Ishikawa (cell line): ENCODE data around the gene ABCC3.

Experiments
- CREB1 ChIP-seq: IDR thresholded peaks from 2 replicates; pipeline ENCODE4 v1.6.1; 2012; ENCODE audit warnings: low read depth
- EGR1 ChIP-seq: IDR thresholded peaks from 2 replicates; pipeline ENCODE4 v1.6.1; 2012
- EP300 ChIP-seq: IDR thresholded peaks from 2 replicates; pipeline ENCODE4 v1.6.1; 2012; ENCODE audit warnings: borderline replicate concordance
- FOXM1 ChIP-seq: IDR thresholded peaks from 2 replicates; pipeline ENCODE4 v1.6.1; 2012; ENCODE audit warnings: low read depth, borderline replicate concordance
- RAD21 ChIP-seq: IDR thresholded peaks from 2 replicates; pipeline ENCODE4 v1.6.1; 2012; ENCODE audit warnings: low read depth
- YY1 ChIP-seq: IDR thresholded peaks from 2 replicates; pipeline ENCODE4 v1.6.1; 2012; ENCODE audit warnings: low read depth
- TF ChIP-seq, protein P1 (sequence below): IDR thresholded peaks from 2 replicates; pipeline ENCODE4 v1.6.1; 2012
- TF ChIP-seq, protein P2 (sequence below): IDR thresholded peaks from 2 replicates; pipeline ENCODE4 v1.6.1; 2012; ENCODE audit warnings: low read depth, mild to moderate bottlenecking
- TF ChIP-seq, protein P3 (sequence below): IDR thresholded peaks from 2 replicates; pipeline ENCODE4 v1.6.1; 2012

DNA sequence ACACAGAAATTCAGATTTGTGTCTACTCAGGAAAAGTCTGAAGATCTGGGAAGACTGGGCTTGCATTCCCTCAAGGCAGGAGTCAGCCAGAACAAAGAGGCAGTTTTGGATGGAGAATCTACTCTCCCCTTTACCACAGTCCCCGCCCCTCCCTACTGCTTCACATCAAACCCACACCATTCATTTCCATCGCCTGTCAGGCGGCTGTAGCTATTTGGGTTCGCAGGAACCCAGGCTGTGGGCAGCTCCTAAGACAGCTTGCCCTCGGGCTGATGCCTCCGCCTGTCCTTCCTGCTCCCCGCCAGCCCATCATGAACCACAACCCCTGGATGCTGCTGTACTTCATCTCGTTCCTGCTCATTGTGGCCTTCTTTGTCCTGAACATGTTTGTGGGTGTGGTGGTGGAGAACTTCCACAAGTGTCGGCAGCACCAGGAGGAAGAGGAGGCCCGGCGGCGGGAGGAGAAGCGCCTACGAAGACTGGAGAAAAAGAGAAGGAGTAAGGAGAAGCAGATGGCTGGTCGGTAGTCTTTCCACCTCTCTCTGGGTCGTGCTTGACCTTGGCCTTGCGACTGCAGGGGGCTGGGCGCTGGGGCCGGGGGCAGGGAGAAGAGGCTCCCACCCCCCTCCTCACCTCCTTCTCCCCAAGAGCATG lies 27.0 kb upstream of the ABCC3 start:
- TF ChIP-seq RAD21: no peak
- TF ChIP-seq, protein P1, sequence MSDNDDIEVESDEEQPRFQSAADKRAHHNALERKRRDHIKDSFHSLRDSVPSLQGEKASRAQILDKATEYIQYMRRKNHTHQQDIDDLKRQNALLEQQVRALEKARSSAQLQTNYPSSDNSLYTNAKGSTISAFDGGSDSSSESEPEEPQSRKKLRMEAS: no peak
- no peak for TF ChIP-seq YY1
- no peak for TF ChIP-seq EGR1
- TF ChIP-seq, protein P2, sequence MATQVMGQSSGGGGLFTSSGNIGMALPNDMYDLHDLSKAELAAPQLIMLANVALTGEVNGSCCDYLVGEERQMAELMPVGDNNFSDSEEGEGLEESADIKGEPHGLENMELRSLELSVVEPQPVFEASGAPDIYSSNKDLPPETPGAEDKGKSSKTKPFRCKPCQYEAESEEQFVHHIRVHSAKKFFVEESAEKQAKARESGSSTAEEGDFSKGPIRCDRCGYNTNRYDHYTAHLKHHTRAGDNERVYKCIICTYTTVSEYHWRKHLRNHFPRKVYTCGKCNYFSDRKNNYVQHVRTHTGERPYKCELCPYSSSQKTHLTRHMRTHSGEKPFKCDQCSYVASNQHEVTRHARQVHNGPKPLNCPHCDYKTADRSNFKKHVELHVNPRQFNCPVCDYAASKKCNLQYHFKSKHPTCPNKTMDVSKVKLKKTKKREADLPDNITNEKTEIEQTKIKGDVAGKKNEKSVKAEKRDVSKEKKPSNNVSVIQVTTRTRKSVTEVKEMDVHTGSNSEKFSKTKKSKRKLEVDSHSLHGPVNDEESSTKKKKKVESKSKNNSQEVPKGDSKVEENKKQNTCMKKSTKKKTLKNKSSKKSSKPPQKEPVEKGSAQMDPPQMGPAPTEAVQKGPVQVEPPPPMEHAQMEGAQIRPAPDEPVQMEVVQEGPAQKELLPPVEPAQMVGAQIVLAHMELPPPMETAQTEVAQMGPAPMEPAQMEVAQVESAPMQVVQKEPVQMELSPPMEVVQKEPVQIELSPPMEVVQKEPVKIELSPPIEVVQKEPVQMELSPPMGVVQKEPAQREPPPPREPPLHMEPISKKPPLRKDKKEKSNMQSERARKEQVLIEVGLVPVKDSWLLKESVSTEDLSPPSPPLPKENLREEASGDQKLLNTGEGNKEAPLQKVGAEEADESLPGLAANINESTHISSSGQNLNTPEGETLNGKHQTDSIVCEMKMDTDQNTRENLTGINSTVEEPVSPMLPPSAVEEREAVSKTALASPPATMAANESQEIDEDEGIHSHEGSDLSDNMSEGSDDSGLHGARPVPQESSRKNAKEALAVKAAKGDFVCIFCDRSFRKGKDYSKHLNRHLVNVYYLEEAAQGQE: no peak
- TF ChIP-seq EP300: no peak
- TF ChIP-seq, protein P3, sequence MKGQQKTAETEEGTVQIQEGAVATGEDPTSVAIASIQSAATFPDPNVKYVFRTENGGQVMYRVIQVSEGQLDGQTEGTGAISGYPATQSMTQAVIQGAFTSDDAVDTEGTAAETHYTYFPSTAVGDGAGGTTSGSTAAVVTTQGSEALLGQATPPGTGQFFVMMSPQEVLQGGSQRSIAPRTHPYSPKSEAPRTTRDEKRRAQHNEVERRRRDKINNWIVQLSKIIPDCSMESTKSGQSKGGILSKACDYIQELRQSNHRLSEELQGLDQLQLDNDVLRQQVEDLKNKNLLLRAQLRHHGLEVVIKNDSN: no peak
- no peak for TF ChIP-seq FOXM1
- TF ChIP-seq CREB1: no peak
